A673 (cell line): ENCODE measurements around the gene SLC26A3. TPM values are rescaled to one million over a fixed set of nuclear protein-coding genes. Genes with fewer than 3 reads are reported as not detected.
A peak's percentile ranks its signal among the peaks of the same experiment; 100 is the strongest.

ENCODE experiments used
- BruUV-seq: library from RNA; stranded (reverse); fragments of 400-500 nt; replicated peaks from 2 replicates; lab custom pipeline; 2021; lab: Mats Ljungman, UMichigan
- CTCF ChIA-PET: fragments of 300-600 bp; sonication (Branson Sonifier 250); formaldehyde crosslinking; loops from one replicate; lab custom pipeline; 2022; ENCODE audit warnings: antibody characterized with exemption; lab: Charles Lee
- POLR2A ChIA-PET: fragments of 300-600 bp; sonication (Branson Sonifier 250); formaldehyde crosslinking; loops from one replicate; lab custom pipeline; 2022; ENCODE audit warnings: antibody characterized with exemption; ENCODE audit not compliant: low non-redundant PET; lab: Charles Lee
- DNase-seq: peaks from one replicate; pipeline ENCODE4 v3.0.0-alpha.2; 2015; ENCODE audit warnings: low spot score
- H3K27ac ChIP-seq: fragments of 200-600 bp; sonication (generic); 2 replicates; pipeline ENCODE4 v1.5.1; 2016; ENCODE audit warnings: mixed run types, low read depth, mild to moderate bottlenecking, mixed read lengths, antibody characterized with exemption, low read length; ENCODE audit not compliant: poor library complexity, severe bottlenecking
- H3K27me3 ChIP-seq: fragments of 200-600 bp; sonication (generic); replicated peaks from 2 replicates; pipeline ENCODE4 v1.6.1; 2017; ENCODE audit warnings: mixed run types, low read depth, mild to moderate bottlenecking, mixed read lengths, antibody characterized with exemption, low read length; ENCODE audit not compliant: insufficient read depth, poor library complexity
- H3K36me3 ChIP-seq: fragments of 200-600 bp; sonication (generic); 2 replicates; pipeline ENCODE4 v1.6.1; 2016; ENCODE audit warnings: mixed run types, mild to moderate bottlenecking, mixed read lengths, antibody characterized with exemption, low read length; ENCODE audit not compliant: insufficient read depth, poor library complexity, severe bottlenecking
- H3K4me1 ChIP-seq: fragments of 200-600 bp; sonication (generic); 2 replicates; pipeline ENCODE4 v1.6.1; 2017; ENCODE audit warnings: mixed run types, mild to moderate bottlenecking, mixed read lengths, antibody characterized with exemption, low read length; ENCODE audit not compliant: insufficient read depth, poor library complexity, severe bottlenecking
- H3K4me3 ChIP-seq: fragments of 200-600 bp; sonication (generic); 2 replicates; pipeline ENCODE4 v1.5.1; 2016; ENCODE audit warnings: low read depth, mixed run types, mild to moderate bottlenecking, mixed read lengths, low read length; ENCODE audit not compliant: poor library complexity, severe bottlenecking
- H3K9me3 ChIP-seq: fragments of 200-600 bp; sonication (generic); 2 replicates; pipeline ENCODE4 v1.6.1; 2016; ENCODE audit warnings: mixed run types, low read depth, mild to moderate bottlenecking, mixed read lengths, antibody characterized with exemption, low read length; ENCODE audit not compliant: poor library complexity, severe bottlenecking
- EZH2 ChIP-seq: fragments of 200-600 bp; sonication (generic); IDR thresholded peaks from 2 replicates; pipeline ENCODE4 v1.6.1; 2017; ENCODE audit warnings: borderline replicate concordance, low read depth, mild to moderate bottlenecking, mixed read lengths, antibody characterized with exemption, low read length; ENCODE audit not compliant: poor library complexity, severe bottlenecking
- intact Hi-C: fragments of 100-400 bp; cut with micrococcal nuclease; formaldehyde crosslinking; loops from one replicate; pipeline ENCODE4 v1.10.0; 2022; ENCODE audit not compliant: unreplicated experiment
- total RNA-seq: library from RNA; stranded (reverse); gene quantifications from 2 replicates; pipeline ENCODE4 v1.2.3, GENCODE V29; 2021
- TF ChIP-seq, protein P1 (sequence below): fragments of 300-800, 200-600 bp; sonication (generic); conservative IDR thresholded peaks from 2 replicates; pipeline ENCODE4 v1.5.1; 2017; ENCODE audit warnings: low read depth, mild to moderate bottlenecking, antibody characterized with exemption, low read length, moderate library complexity, mixed read lengths

SLC26A3 gene
- total RNA-seq, 1 experiment from 2014 or later, result not detected

DNA sequence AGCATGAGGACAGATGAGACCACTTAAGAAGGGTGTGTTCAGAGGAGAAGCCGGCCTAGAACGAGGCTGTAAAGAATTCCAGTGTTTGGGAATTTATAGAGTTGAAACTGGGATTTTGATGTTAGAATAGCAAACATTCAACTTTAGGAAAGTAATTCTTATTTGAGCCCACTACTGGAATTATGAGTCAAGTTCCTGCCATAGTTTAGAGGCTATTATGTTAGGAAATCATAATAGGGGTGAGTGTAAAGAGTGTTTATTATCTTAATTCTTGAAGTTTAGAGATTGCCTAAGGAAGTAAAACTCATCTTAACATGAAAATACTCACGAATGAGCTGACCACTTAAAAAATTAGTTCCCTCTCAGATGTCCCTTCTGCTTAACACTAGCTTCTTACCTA, 57.0 kb downstream of the SLC26A3 start:
- no peak for DNase-seq
- H3K27me3 ChIP-seq, result no peaks in the 10 kb centered on the region
- CTCF ChIA-PET, result no interaction called here
- POLR2A ChIA-PET, result no interaction called here
- TF ChIP-seq, protein P1, sequence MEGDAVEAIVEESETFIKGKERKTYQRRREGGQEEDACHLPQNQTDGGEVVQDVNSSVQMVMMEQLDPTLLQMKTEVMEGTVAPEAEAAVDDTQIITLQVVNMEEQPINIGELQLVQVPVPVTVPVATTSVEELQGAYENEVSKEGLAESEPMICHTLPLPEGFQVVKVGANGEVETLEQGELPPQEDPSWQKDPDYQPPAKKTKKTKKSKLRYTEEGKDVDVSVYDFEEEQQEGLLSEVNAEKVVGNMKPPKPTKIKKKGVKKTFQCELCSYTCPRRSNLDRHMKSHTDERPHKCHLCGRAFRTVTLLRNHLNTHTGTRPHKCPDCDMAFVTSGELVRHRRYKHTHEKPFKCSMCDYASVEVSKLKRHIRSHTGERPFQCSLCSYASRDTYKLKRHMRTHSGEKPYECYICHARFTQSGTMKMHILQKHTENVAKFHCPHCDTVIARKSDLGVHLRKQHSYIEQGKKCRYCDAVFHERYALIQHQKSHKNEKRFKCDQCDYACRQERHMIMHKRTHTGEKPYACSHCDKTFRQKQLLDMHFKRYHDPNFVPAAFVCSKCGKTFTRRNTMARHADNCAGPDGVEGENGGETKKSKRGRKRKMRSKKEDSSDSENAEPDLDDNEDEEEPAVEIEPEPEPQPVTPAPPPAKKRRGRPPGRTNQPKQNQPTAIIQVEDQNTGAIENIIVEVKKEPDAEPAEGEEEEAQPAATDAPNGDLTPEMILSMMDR, result no peak
- no peak for TF ChIP-seq EZH2
- no peaks in the 10 kb centered on the region for H3K9me3 ChIP-seq
- no peak overlapping the region for H3K27ac ChIP-seq
- peak overlapping the region; percentile 80 for H3K4me3 ChIP-seq
- no TSS peak for BruUV-seq
- H3K36me3 ChIP-seq, result peaks cover 25% of the 10 kb centered on the region
- H3K4me1 ChIP-seq, result peaks cover 23% of the 10 kb centered on the region
- intact Hi-C loops, result loop anchor here (2.0 to 10.0 kb wide), 2 partner anchors 15 to 399 kb away; no protein-coding TSS in a partner anchor

DNA sequence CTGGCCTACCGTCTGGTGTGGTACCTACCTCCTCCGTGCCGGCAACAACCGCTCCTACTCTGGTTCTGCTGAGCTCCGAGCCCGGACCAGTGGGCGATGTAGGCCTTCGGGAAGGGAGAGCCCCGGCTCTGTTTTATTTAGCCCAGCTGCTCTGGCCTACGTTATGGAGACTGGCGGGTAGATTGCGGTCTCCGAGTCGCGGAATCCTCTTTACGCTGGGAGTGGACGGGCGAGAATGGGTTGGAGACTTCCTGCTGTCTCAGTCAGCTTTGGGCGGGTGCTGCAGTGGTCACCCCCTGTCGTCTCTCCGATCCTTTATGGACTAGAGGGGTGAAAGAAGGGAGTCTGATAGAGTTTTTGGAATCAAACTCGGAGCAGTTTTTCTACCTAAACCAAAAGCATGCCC, 58.7 kb downstream of the SLC26A3 start:
- Histone ChIP-seq H3K36me3 (peaks cover 11% of the 10 kb centered on the region), H3K9me3 (no peaks in the 10 kb centered on the region), H3K27me3 (no peaks in the 10 kb centered on the region), H3K4me1 (peaks cover 23% of the 10 kb centered on the region), H3K27ac (peak overlapping the region; percentile 97), H3K4me3 (peak overlapping the region; percentile 80)
- TF ChIP-seq, protein P1, result no peak
- ChIA-PET CTCF (interaction anchor here (2.7 kb wide), 1 partner anchor 130 kb away, joined by 24 read pairs; no protein-coding TSS in a partner anchor), POLR2A (no interaction called here)
- DNase-seq, result no peak
- intact Hi-C loops, result loop anchor here (10.0 kb wide), 1 partner anchor 400 kb away; no protein-coding TSS in a partner anchor
- no TSS peak for BruUV-seq

DNA sequence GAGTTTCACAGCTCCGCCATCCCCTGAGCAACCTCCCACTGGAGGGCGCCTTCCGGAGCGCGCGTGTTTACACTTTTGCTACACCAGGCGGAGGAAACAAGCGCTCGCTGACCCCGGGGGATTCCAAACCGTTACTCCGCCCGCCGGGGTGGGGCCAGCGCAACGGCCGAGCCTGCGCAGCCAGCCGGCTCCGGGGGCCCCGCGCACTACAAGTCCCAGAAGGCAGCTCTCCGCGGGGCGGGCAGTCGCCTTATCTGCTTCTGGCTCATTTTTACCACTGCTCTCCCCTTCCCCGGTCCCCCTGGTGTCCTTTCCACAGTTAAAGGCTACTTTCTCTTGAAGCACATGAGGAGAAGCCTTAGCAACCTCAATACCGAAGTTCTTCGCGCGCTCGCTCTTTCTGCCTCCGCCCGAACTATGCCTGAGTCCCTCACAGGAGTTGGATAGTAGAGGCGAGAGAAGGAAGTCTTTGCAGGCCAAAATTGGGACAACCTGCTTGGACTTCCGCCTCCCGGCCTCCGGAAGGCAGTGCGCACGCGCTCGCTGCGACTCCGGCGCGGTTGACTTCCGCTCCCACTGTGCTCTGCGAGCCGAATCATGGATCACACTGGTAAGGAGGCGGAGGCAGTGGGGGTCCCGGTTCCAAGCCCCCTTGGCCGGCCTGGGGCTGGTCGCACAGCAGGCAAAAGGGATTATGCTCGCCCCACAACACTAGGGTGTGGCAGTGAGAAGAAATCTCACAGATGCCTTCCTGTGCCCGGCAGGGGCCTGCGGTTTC, 59.3 kb downstream of the SLC26A3 start, which contains the start of gene CBLL1:
CBLL1 (plus strand) TSS at position 576 of the 778 bp plus-strand sequence; CDS start at position 598, 22 bp downstream.
- Histone ChIP-seq H3K27ac (peak within 1 kb of the TSS; percentile 97), H3K36me3 (peaks cover 6% of the 10 kb centered on the region), H3K27me3 (no peaks in the 10 kb centered on the region), H3K9me3 (no peaks in the 10 kb centered on the region), H3K4me3 (peak within 1 kb of the TSS; percentile 80), H3K4me1 (peaks cover 23% of the 10 kb centered on the region)
- POLR2A ChIA-PET, result interaction anchor here (0.6 to 0.7 kb wide), 2 partner anchors 36 to 686 kb away, joined by 3 to 4 read pairs; no protein-coding TSS in a partner anchor
- CTCF ChIA-PET, result interaction anchor here (0.6 to 2.7 kb wide), 4 partner anchors 131 to 280 kb away, joined by 3 to 24 read pairs (median 8); no protein-coding TSS in a partner anchor
- TF ChIP-seq, protein P1, result peak; percentile 86
- TF ChIP-seq EZH2, result no peak
- peak; percentile 98 for DNase-seq
- intact Hi-C loops, result loop anchor here (1.0 to 10.0 kb wide), 2 partner anchors 131 to 401 kb away; no protein-coding TSS in a partner anchor
- BruUV-seq, result no TSS peak
